Hematopoietic multipotent progenitor cell treated with erythropoietin and hydrocortisone succinate and interleukin-3 and kit ligand, for 15 days (in vitro differentiated cells): ENCODE data around the gene RNPEPL1.
"Not testable (repeated sequence)": the region's sequence is repeated elsewhere in the genome, so short reads cannot be mapped to it uniquely, and the experiment has no call there.

Source experiments
- DNase-seq: peaks from one replicate; pipeline ENCODE4 v3.0.0-alpha.2; 2015; ENCODE audit warnings: low spot score

Gene RNPEPL1

GRCh38 chr2:240604939-240605716 is 36.8 kb downstream of the RNPEPL1 start:
- DNase-seq: no peak

GRCh38 chr2:240605867-240606743 is 37.8 kb downstream of the RNPEPL1 start:
- no peak for DNase-seq

- no peak for DNase-seq
Observed at GRCh38 chr2:240611601-240612210, 43.4 kb downstream of the RNPEPL1 start.

GRCh38 chr2:240613781-240614180 is 45.5 kb downstream of the RNPEPL1 start:
- no peak for DNase-seq

GRCh38 chr2:240614391-240614790 is 46.1 kb downstream of the RNPEPL1 start:
- DNase-seq: no peak

- DNase-seq: no peak
Observed at GRCh38 chr2:240615396-240615795, 47.1 kb downstream of the RNPEPL1 start.

- no peak for DNase-seq
Observed at GRCh38 chr2:240615820-240616547, 47.7 kb downstream of the RNPEPL1 start.

- DNase-seq: not testable (repeated sequence)
Observed at GRCh38 chr2:240616860-240617666, 48.8 kb downstream of the RNPEPL1 start.

- DNase-seq: no peak
Observed at GRCh38 chr2:240618776-240619175, 50.5 kb downstream of the RNPEPL1 start.

- DNase-seq: no peak
Observed at GRCh38 chr2:240619506-240620148, 51.3 kb downstream of the RNPEPL1 start.

- no peak for DNase-seq
Observed at GRCh38 chr2:240620149-240620731, 52.0 kb downstream of the RNPEPL1 start.

GRCh38 chr2:240620859-240621258 is 52.6 kb downstream of the RNPEPL1 start:
- DNase-seq: no peak

- no peak for DNase-seq
Observed at GRCh38 chr2:240622060-240622411, 53.8 kb downstream of the RNPEPL1 start.

GRCh38 chr2:240622531-240623235 is 54.4 kb downstream of the RNPEPL1 start:
- DNase-seq: no peak

GRCh38 chr2:240623531-240624010 is 55.3 kb downstream of the RNPEPL1 start:
- DNase-seq: no peak

- DNase-seq: no peak
Observed at GRCh38 chr2:240624011-240624949, 56.0 kb downstream of the RNPEPL1 start.

- no peak for DNase-seq
Observed at GRCh38 chr2:240624950-240625621, 56.8 kb downstream of the RNPEPL1 start, which contains the start of gene GPR35. TSS of gene GPR35 (plus strand) at chr2:240625480. CDS start at chr2:240629953, 4,473 bp downstream.
